DOHH2 (cell line): ENCODE data around the gene PRSS38.

Experiments used
- CTCF ChIP-seq: fragments of 200-600 bp; sonication (generic); IDR thresholded peaks from one replicate; pipeline ENCODE4 v1.5.1; 2014; ENCODE audit warnings: antibody characterized with exemption, mild to moderate bottlenecking, low read depth, low read length; ENCODE audit not compliant: poor library complexity, severe bottlenecking
- EZH2phosphoT487 ChIP-seq: fragments of 200-600 bp; sonication (generic); IDR thresholded peaks from 2 replicates; pipeline ENCODE4 v1.6.1; 2017; ENCODE audit warnings: borderline replicate concordance, mild to moderate bottlenecking, antibody characterized with exemption, low read length, moderate library complexity, mixed read lengths

GRCh38 chr1:227891955-227892488, 76.5 kb downstream of the PRSS38 start:
- TF ChIP-seq CTCF (no peak), EZH2phosphoT487 (no peak)
